ENCODE results near the gene CHRND.

- TF ChIP-seq, protein P1, sequence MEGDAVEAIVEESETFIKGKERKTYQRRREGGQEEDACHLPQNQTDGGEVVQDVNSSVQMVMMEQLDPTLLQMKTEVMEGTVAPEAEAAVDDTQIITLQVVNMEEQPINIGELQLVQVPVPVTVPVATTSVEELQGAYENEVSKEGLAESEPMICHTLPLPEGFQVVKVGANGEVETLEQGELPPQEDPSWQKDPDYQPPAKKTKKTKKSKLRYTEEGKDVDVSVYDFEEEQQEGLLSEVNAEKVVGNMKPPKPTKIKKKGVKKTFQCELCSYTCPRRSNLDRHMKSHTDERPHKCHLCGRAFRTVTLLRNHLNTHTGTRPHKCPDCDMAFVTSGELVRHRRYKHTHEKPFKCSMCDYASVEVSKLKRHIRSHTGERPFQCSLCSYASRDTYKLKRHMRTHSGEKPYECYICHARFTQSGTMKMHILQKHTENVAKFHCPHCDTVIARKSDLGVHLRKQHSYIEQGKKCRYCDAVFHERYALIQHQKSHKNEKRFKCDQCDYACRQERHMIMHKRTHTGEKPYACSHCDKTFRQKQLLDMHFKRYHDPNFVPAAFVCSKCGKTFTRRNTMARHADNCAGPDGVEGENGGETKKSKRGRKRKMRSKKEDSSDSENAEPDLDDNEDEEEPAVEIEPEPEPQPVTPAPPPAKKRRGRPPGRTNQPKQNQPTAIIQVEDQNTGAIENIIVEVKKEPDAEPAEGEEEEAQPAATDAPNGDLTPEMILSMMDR (IDR thresholded peaks at IDR 0.05), result no peak
- no peak for TF ChIP-seq POLR2A (IDR thresholded peaks at IDR 0.05)
Measured at GRCh38 chr2:232515639-232516038, 10.3 kb upstream of the CHRND start.
